H1 (cell line): Measurements from ENCODE around the gene FNDC7.

Experiments used
- JUND ChIP-seq: IDR thresholded peaks from 2 replicates; pipeline ENCODE4 v1.6.1; 2011; ENCODE audit warnings: mild to moderate bottlenecking, improper control_type of control experiment, low read length
- POLR2A ChIP-seq, 2 experiments: IDR thresholded peaks; 1 replicate in 1 of 2; 2 replicates in 1 of 2; pipeline ENCODE4 v1.6.1; 2011; ENCODE audit warnings: low read depth in 2 of 2, low read length in 2 of 2, mild to moderate bottlenecking in 2 of 2; ENCODE audit errors: control extremely low read depth in 1 of 2
- RAD21 ChIP-seq, 2 experiments: IDR thresholded peaks in 1 of 2; conservative IDR thresholded peaks in 1 of 2; 2 replicates each; pipeline ENCODE4 v1.6.1; 2011; ENCODE audit warnings: low read depth in 2 of 2, low read length in 2 of 2, improper control_type of control experiment in 1 of 2, inconsistent platforms in 1 of 2, mild to moderate bottlenecking in 1 of 2, moderate library complexity in 1 of 2
- RBBP5 ChIP-seq: IDR thresholded peaks from 2 replicates; pipeline ENCODE4 v1.7.1; 2012; ENCODE audit warnings: low read depth, mild to moderate bottlenecking, inconsistent platforms, low read length, moderate library complexity, borderline replicate concordance
- RFX5 ChIP-seq: IDR thresholded peaks from 2 replicates; pipeline ENCODE4 v1.6.1; 2011; ENCODE audit warnings: low read depth, low read length, improper control_type of control experiment, borderline replicate concordance
- TEAD4 ChIP-seq: IDR thresholded peaks from 2 replicates; pipeline ENCODE4 v1.6.1; 2012; ENCODE audit warnings: low read depth, low read length, inconsistent platforms, mixed read lengths
- TF ChIP-seq, protein P1 (sequence below): IDR thresholded peaks from 2 replicates; pipeline ENCODE4 v1.6.1; 2011; ENCODE audit warnings: low read depth, mild to moderate bottlenecking, low read length; ENCODE audit not compliant: insufficient read depth
- TF ChIP-seq, protein P2 (sequence below), 3 experiments: IDR thresholded peaks; 1 replicate in 2 of 3; 2 replicates in 1 of 3; pipeline versions ENCODE4 v1.5.1 to v1.6.1; 2011; ENCODE audit warnings: low read length in 3 of 3, mild to moderate bottlenecking in 3 of 3, inconsistent platforms in 2 of 3, low read depth in 1 of 3, moderate library complexity in 1 of 3; ENCODE audit not compliant: insufficient read depth in 1 of 3; ENCODE audit errors: control extremely low read depth in 1 of 3
- TF ChIP-seq, protein P3 (sequence below): IDR thresholded peaks from 2 replicates; pipeline ENCODE4 v1.6.1; 2012; ENCODE audit warnings: low read length, inconsistent platforms
- TF ChIP-seq, protein P4 (sequence below): IDR thresholded peaks from 2 replicates; pipeline ENCODE4 v1.6.1; 2012; ENCODE audit warnings: inconsistent platforms

DNA sequence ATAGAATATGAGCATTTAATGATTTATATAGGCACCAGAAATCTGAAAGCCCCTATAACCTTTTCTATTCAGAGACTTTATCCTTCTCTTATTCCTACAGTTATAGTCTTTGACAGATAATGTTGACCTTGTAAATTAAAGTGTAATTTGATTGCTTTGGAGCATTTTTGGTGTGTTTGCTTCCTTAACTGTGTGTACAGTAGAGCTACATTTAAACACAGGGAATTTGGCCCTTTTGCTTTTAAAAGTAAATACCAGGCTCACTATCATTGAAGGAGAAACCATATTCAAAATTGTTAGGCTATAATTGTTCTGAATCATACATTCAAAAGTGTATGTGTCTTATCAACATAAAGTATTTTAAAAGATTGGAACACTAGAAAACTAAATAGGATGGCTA, 66.7 kb downstream of the FNDC7 start:
- TF ChIP-seq RFX5 (no peak), RAD21 (IDR thresholded peaks at IDR 0.05 in 1 of 2, conservative IDR thresholded peaks at IDR 0.05 in 1 of 2; ENCODE audit: low read depth in 2 of 2, low read length in 2 of 2) (no peak), JUND (no peak), POLR2A (IDR thresholded peaks at IDR 0.05; ENCODE audit: control extremely low read depth in 1 of 2, low read depth in 2 of 2, low read length in 2 of 2) (no peak), TEAD4 (no peak), RBBP5 (no peak)
- TF ChIP-seq, protein P1, sequence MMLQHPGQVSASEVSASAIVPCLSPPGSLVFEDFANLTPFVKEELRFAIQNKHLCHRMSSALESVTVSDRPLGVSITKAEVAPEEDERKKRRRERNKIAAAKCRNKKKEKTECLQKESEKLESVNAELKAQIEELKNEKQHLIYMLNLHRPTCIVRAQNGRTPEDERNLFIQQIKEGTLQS = no peak
- TF ChIP-seq, protein P2, sequence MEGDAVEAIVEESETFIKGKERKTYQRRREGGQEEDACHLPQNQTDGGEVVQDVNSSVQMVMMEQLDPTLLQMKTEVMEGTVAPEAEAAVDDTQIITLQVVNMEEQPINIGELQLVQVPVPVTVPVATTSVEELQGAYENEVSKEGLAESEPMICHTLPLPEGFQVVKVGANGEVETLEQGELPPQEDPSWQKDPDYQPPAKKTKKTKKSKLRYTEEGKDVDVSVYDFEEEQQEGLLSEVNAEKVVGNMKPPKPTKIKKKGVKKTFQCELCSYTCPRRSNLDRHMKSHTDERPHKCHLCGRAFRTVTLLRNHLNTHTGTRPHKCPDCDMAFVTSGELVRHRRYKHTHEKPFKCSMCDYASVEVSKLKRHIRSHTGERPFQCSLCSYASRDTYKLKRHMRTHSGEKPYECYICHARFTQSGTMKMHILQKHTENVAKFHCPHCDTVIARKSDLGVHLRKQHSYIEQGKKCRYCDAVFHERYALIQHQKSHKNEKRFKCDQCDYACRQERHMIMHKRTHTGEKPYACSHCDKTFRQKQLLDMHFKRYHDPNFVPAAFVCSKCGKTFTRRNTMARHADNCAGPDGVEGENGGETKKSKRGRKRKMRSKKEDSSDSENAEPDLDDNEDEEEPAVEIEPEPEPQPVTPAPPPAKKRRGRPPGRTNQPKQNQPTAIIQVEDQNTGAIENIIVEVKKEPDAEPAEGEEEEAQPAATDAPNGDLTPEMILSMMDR (IDR thresholded peaks at IDR 0.05; ENCODE audit: control extremely low read depth in 1 of 3, insufficient read depth in 1 of 3, low read depth in 1 of 3, low read length in 3 of 3) = no peak
- TF ChIP-seq, protein P3, sequence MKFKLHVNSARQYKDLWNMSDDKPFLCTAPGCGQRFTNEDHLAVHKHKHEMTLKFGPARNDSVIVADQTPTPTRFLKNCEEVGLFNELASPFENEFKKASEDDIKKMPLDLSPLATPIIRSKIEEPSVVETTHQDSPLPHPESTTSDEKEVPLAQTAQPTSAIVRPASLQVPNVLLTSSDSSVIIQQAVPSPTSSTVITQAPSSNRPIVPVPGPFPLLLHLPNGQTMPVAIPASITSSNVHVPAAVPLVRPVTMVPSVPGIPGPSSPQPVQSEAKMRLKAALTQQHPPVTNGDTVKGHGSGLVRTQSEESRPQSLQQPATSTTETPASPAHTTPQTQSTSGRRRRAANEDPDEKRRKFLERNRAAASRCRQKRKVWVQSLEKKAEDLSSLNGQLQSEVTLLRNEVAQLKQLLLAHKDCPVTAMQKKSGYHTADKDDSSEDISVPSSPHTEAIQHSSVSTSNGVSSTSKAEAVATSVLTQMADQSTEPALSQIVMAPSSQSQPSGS = no peak
- TF ChIP-seq, protein P4, sequence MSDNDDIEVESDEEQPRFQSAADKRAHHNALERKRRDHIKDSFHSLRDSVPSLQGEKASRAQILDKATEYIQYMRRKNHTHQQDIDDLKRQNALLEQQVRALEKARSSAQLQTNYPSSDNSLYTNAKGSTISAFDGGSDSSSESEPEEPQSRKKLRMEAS = no peak
